Activated CD8-positive, alpha-beta memory T cell treated with anti-CD3 and anti-CD28 coated beads for 36 hours (primary cell): Measurements from ENCODE around the gene ARHGAP31. TPM values are rescaled to one million over a fixed set of nuclear protein-coding genes. Genes with fewer than 3 reads are reported as not detected.
"Not testable (repeated sequence)": the region's sequence is repeated elsewhere in the genome, so short reads cannot be mapped to it uniquely, and the experiment has no call there.

Experiments used
- CTCF ChIA-PET: fragments of 350-600 bp; sonication (Branson Sonifier 250); formaldehyde crosslinking; loops from one replicate; lab custom pipeline; 2021; ENCODE audit warnings: antibody characterized with exemption; lab: Charles Lee
- POLR2A ChIA-PET: fragments of 350-600 bp; sonication (Branson Sonifier 250); formaldehyde crosslinking; loops from one replicate; lab custom pipeline; 2021; ENCODE audit warnings: antibody characterized with exemption; lab: Charles Lee
- total RNA-seq, 2 experiments: library from RNA; stranded (reverse); gene quantifications; one replicate each; pipeline ENCODE4 v1.2.3, GENCODE V29; 2021

ARHGAP31 gene
- total RNA-seq, 2 experiments from 2014 or later: 17.3 to 18.6 TPM

DNA sequence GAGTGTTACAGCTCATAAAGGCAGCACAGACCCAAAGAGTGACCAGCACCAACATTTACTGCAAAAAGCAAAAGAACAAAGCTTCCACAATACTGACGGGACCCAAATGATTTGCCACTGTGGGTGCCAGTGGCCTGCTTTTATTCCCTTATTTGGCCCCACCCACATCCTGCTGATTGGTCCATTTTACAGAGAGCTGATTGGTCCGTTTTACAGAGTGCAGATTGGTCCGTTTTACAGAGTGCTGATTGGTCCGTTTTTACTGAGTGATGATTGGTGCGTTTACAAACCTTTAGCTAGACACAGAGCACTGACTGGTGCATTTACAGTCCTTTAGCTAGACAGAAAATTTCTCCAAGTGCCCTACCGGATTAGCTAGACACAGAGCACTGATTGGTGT lies 43.2 kb downstream of the ARHGAP31 start:
- POLR2A ChIA-PET, CTCF ChIA-PET: not testable (repeated sequence)

- ChIA-PET CTCF (no interaction called here), POLR2A (no interaction called here)
These were observed 44.6 kb downstream of the ARHGAP31 start for GRCh38 chr3:119338754-119339153.

DNA sequence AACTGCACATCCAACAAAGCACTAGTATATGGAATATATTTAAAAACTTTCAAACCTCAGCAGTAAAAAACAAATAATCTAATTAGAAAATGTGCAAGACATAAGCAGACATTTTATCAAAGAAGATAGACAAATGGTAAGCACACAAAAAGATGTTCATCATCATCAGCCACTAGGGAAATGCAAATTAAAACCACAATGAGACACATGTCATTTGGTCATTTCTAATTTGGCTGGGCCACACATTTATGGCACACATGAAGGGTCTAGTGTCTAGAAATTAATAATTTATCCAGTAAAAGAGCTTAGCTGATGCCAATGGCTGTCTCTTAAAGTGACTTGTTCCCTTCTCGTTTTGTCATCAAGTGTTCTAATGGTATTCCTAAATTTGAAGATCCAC lies 45.8 kb downstream of the ARHGAP31 start:
- ChIA-PET POLR2A (no interaction called here), CTCF (interaction anchor here (0.9 kb wide), 1 partner anchor 145 kb away, joined by 3 read pairs; no protein-coding TSS in a partner anchor)

- ChIA-PET CTCF (no interaction called here), POLR2A (no interaction called here)
These were observed 46.3 kb downstream of the ARHGAP31 start for GRCh38 chr3:119340446-119340845.

GRCh38 chr3:119342176-119342575 lies 48.0 kb downstream of the ARHGAP31 start:
- POLR2A ChIA-PET: no interaction called here

DNA sequence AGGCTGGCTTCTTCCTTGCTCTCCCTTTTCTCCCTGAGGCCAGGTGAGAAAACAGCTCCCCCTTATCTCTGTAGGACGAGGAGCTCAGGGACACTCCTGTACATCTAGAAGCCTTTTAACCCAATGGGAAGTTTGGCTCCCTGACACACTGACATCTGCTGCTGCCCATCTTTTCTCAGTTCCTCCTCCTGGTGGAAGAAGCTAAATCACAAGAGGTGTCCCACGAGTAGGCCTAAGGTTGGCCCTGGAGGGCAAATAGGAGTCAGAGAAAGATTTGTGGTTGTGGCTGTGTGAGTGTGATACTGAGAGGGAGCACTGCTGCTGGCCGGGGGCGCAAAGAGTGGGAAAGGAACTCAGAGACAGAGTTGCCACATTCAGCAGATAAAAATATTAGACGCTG lies 49.5 kb downstream of the ARHGAP31 start:
- CTCF ChIA-PET: no interaction called here
- POLR2A ChIA-PET: no interaction called here

More at GRCh38 chr3:119342176-119342575, 48.0 kb downstream of the ARHGAP31 start:
- CTCF ChIA-PET: no interaction called here

GRCh38 chr3:119346076-119346496 lies 51.9 kb downstream of the ARHGAP31 start:
- ChIA-PET CTCF (no interaction called here), POLR2A (no interaction called here)

DNA sequence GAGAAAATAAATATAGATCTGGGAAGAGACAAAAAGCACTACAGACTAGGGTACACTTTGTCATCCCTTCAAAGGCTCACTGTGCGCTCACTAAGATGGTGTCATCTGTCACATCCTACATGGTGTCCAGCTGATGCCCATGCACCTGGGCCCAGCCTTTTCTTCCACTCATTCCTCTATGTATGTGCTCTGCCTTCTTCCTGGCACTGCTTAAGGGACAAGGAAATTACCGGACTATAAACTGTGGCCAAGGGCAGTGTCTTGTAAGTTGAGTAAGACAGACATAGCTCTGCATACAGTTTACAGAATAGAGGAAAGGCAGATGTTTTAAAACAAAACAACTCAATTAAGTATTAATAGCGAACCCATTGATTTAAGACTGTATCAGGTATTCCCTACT lies 52.9 kb downstream of the ARHGAP31 start:
- CTCF ChIA-PET: no interaction called here
- POLR2A ChIA-PET: interaction anchor here (0.5 kb wide), 1 partner anchor 64 kb away, joined by 3 read pairs; no protein-coding TSS in a partner anchor

DNA sequence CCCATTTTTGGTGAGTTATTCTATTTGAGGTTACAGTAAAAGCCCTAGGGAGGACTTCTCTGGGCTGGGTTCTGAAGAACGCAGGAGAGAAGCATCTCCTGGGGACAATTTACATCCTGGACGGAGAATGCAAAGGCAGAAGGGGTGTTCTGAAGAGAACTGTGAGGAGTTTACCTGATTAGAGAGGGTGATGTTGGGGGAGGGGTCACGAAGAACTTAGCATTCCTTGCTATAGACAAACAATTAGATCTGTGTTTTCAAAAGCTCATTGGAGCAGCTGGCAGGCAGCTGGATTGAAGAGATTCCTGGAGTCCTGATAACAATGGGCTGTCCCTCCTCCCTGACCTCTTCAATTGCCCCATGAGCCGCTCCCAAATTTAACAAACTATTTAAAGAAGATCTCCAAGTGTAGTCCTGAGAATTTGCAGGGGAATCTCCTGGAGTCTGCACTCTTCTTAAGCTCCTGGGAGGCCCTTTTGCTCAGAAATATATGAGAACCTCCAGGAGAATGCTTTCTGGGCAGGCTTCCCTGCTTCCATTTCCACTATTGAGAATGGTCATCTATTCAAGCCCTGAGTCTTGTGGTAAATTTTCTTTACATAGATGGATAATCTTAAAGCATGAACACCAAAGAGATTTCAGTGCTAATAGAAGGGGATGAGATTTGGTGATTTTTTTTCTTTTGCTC lies 55.3 kb downstream of the ARHGAP31 start:
- ChIA-PET POLR2A (no interaction called here), CTCF (no interaction called here)

- ChIA-PET POLR2A (no interaction called here), CTCF (no interaction called here)
These were observed 55.9 kb downstream of the ARHGAP31 start for GRCh38 chr3:119350114-119350513.

DNA sequence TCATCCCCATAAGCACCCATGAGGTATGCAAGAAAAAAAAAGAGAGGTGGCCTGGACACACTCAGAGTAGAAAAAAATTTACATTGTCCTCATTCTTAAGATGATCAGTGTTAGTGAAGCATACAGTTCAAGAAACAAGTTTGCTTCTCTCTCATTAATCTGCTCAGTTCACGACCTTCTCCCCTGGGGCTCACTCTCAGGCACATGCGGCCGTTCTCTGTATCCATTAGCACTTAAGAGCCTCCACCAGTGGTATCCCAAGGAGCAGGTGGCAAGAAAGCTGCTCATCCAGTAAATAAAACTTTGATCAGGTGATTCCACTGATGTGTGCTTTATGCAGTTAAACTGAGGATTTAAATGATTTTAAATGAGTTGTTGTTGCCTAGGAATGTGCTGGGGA lies 57.4 kb downstream of the ARHGAP31 start:
- CTCF ChIA-PET: interaction anchor here (1.2 to 2.5 kb wide), 2 partner anchors 29 to 76 kb away, joined by 3 to 7 read pairs; no protein-coding TSS in a partner anchor
- POLR2A ChIA-PET: interaction anchor here (1.8 kb wide), 1 partner anchor 57 kb away, joined by 6 read pairs; the partner anchor contains the start of gene ARHGAP31

DNA sequence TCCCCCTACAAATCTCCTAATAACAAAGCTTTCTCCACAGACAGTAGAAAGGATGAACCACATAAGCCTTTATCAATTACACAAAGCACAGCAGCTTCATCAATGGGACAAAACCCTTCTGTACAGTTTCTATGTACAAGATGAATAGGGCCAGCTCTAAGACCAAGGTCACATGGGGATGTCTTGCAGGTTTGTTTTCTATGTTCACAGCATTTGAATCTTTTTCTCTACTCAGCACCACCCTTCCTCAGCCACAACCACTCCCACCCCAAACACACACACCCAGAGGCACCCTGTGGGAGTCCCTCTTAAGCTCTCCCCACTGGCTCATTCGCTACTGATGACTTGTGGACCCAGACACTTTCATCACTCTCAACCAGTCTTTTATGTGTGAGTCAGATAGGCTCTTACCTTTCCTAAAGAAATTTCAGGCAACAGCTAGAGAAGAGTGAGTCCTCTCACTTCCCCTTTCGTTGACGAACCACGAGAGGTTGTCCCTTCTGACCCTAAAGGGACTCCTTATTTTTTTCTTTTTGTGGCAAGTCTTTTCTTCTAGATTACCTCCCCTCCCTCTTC lies 57.9 kb downstream of the ARHGAP31 start:
- POLR2A ChIA-PET: interaction anchor here (0.6 to 1.8 kb wide), 2 partner anchors 58 to 204 kb away, joined by 6 to 8 read pairs; partner anchors contain the start of gene ARHGAP31
- CTCF ChIA-PET: interaction anchor here (1.2 to 2.5 kb wide), 2 partner anchors 29 to 77 kb away, joined by 3 to 7 read pairs; no protein-coding TSS in a partner anchor

- ChIA-PET POLR2A (interaction anchor here (1.8 kb wide), 1 partner anchor 59 kb away, joined by 6 read pairs; the partner anchor contains the start of gene ARHGAP31), CTCF (interaction anchor here (0.6 to 2.5 kb wide), 2 partner anchors 53 to 77 kb away, joined by 4 to 7 read pairs; no protein-coding TSS in a partner anchor)
These were observed 58.8 kb downstream of the ARHGAP31 start for GRCh38 chr3:119352863-119353527.

- POLR2A ChIA-PET: not testable (repeated sequence)
- CTCF ChIA-PET: interaction anchor here (0.6 kb wide), 1 partner anchor 159 kb away, joined by 3 read pairs; no protein-coding TSS in a partner anchor
These were observed 61.4 kb downstream of the ARHGAP31 start for GRCh38 chr3:119355608-119356007.

DNA sequence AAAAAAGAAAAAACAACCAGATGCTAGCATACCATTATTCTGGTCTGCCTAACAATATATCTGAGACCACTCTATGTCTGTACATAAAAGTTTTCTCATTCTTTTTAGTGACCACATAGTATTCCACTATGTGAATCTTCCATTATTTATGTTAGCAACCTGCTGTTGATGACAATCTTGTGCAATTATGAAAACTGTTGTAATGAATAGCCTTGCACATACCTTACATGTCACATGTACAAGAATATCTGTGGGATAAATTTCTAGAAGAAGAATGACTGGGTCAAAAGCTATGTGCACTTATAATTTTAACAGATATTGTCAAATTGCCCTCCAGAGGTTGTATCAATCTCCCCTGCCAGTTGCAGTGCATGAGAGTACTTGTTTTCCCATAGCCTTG lies 62.5 kb downstream of the ARHGAP31 start:
- POLR2A ChIA-PET: no interaction called here

GRCh38 chr3:119357190-119357589 lies 63.0 kb downstream of the ARHGAP31 start:
- ChIA-PET POLR2A (no interaction called here), CTCF (no interaction called here)

More for the DNA sequence above, 62.5 kb downstream of the ARHGAP31 start:
- CTCF ChIA-PET: no interaction called here

- POLR2A ChIA-PET: interaction anchor here (0.6 kb wide), 1 partner anchor 43 kb away, joined by 4 read pairs; no protein-coding TSS in a partner anchor
- CTCF ChIA-PET: no interaction called here
These were observed 65.5 kb downstream of the ARHGAP31 start for GRCh38 chr3:119359476-119360326.

- POLR2A ChIA-PET: no interaction called here
- CTCF ChIA-PET: no interaction called here
These were observed 66.7 kb downstream of the ARHGAP31 start for GRCh38 chr3:119360736-119361462.
